Upper lobe of left lung (tissue), 6 donors: ENCODE results near the gene CARS2. TPM values are rescaled to one million over a fixed set of nuclear protein-coding genes. Genes with fewer than 3 reads are reported as not detected.
"Not testable (repeated sequence)": the region's sequence is repeated elsewhere in the genome, so short reads cannot be mapped to it uniquely, and the experiment has no call there.

Experiments used
- ATAC-seq, 2 donors: fragments of 200-7000 bp; cut with Tn5 transposase; one replicate each; pipeline ENCODE4 v1.9.1; 2022; ENCODE audit warnings: mild to moderate bottlenecking in 2 of 2, moderate library complexity in 2 of 2; ENCODE audit not compliant: low FRiP score in 2 of 2
- DNase-seq, 2 donors: peaks; one replicate each; pipeline ENCODE4 v3.0.0-alpha.2; 2019 to 2020
- H3K27ac ChIP-seq, 4 donors: fragments of 200-600 bp; sonication (generic); one replicate each; pipeline ENCODE4 v1.5.1; 2016 to 2019
- H3K27me3 ChIP-seq, 4 donors: fragments of 200-600 bp; sonication (generic); one replicate each; pipeline ENCODE4 v1.5.1; 2017 to 2019
- H3K36me3 ChIP-seq, 4 donors: fragments of 200-600 bp; sonication (generic); one replicate each; pipeline ENCODE4 v1.5.1; 2016 to 2019
- H3K4me1 ChIP-seq, 4 donors: fragments of 200-600 bp; sonication (generic); one replicate each; pipeline ENCODE4 v1.5.1; 2018 to 2019
- H3K4me3 ChIP-seq, 4 donors: fragments of 200-600 bp; sonication (generic); one replicate each; pipeline ENCODE4 v1.5.1; 2017 to 2019; ENCODE audit warnings: mild to moderate bottlenecking in 2 of 4, moderate library complexity in 1 of 4
- H3K9me3 ChIP-seq, 4 donors: fragments of 200-600 bp; sonication (generic); one replicate each; pipeline ENCODE4 v1.5.1; 2018 to 2019
- EP300 ChIP-seq, 4 donors: sonication (generic); formaldehyde crosslinking; IDR thresholded peaks; one replicate each; pipeline ENCODE4 v1.5.1; 2017; ENCODE audit warnings: antibody characterized with exemption in 4 of 4, control low read depth in 2 of 4
- POLR2A ChIP-seq, 4 donors: fragments of 450-650 bp; IDR thresholded peaks; one replicate each; pipeline ENCODE4 v1.5.1; 2016 to 2017; ENCODE audit warnings: antibody characterized with exemption in 4 of 4, mild to moderate bottlenecking in 2 of 4
- POLR2AphosphoS5 ChIP-seq, 2 donors: sonication (generic); formaldehyde crosslinking; IDR thresholded peaks; one replicate each; pipeline ENCODE4 v1.5.1; 2017; ENCODE audit warnings: antibody characterized with exemption in 2 of 2
- WGBS, 2 donors: methylation state at CpG; one replicate each; pipeline ENCODE4 v1.1.5; 2017 to 2018; 5-methylcytosine and 5-hydroxymethylcytosine counted together
- total RNA-seq, 6 donors: library from RNA; depleted of rRNA in 4 of 6; stranded (reverse); fragments of >200 nt in 4 of 6; gene quantifications; one replicate each; pipeline versions ENCODE4 v1.1.0 to v1.2.1, GENCODE V29; 2016 to 2021
- TF ChIP-seq, protein P1 (sequence below), 6 experiments: fragments of 450-650 bp in 4 of 6; fragments of 200-600 bp in 2 of 6; sonication (generic) in 2 of 6; IDR thresholded peaks; one replicate each; pipeline ENCODE4 v1.5.1; 2016 to 2019; ENCODE audit warnings: antibody characterized with exemption in 6 of 6
- donor health status: DM: no; HTN: no; CAD: no; lungs with moderate emphysema.
- donor health status: DM: no; HTN: yes; CAD: no; lungs with severe emphysema.

CARS2 gene
- total RNA-seq, 6 donors from 2014 or later = 53.2 to 107 (median 63.0) TPM

DNA sequence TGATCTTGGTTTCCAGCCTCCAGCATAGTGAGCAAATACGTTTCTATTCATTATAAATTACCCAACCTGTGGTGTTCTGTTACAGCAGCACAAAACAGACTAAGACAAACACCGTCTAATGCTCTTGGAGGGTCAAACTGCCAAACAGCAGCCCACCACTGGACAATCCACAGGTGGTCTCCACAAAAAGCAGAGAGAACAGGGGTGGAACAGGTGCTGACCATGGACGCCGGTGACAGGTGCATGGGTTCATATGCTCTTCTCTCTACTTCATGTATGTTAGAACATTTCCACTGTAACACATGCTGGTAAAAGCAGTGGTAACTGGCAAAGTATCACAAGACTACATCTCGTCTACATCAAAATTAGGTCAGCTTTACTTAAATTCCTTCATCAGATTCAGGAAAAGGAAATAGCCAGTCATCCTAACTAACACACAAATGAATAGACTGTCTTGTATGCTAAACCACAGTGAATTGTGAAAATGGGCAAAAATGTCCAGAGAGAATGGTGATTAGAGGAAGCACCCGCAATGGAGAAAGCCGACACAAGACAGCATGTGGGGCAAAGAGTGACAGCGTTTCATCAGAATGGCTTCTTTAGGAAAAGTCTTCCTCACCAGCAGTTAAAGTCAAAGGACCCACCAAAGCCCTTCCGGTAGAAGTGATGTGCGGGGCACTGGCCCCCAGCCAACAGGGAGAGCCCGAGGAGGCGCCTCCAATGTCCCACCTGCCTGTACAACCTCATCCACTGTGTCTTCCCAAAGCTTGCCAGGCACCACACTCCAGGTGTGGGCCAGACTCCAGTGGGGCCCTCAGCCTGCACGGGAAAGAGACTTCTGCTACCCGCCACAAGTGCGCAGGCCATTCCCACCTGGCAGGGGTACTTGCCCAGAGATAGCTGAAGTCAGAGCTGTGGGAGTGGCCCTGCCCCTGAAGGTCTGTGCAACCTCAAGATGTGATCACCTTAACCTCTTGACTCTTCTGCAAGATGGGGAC, 6.5 kb downstream of the CARS2 start:
- DNase-seq = no peak
- peaks cover 15 to 32% (median 20%) of the 10 kb centered on the region in 4 donors for H3K4me1 ChIP-seq
- ATAC-seq = peak in 1 of 2 donors; percentile 44
- WGBS, 2 donors = 72 to 81% methylated on average over 11 to 15 of the region's 15 CpGs
- peaks cover 6 to 73% (median 33%) of the 10 kb centered on the region in 4 donors for H3K36me3 ChIP-seq
- no peaks in the 10 kb centered on the region for H3K9me3 ChIP-seq
- H3K27me3 ChIP-seq = no peaks in the 10 kb centered on the region
- no peak overlapping the region for H3K4me3 ChIP-seq
- no peak for TF ChIP-seq EP300 (IDR thresholded peaks at IDR 0.05)
- TF ChIP-seq, protein P1, sequence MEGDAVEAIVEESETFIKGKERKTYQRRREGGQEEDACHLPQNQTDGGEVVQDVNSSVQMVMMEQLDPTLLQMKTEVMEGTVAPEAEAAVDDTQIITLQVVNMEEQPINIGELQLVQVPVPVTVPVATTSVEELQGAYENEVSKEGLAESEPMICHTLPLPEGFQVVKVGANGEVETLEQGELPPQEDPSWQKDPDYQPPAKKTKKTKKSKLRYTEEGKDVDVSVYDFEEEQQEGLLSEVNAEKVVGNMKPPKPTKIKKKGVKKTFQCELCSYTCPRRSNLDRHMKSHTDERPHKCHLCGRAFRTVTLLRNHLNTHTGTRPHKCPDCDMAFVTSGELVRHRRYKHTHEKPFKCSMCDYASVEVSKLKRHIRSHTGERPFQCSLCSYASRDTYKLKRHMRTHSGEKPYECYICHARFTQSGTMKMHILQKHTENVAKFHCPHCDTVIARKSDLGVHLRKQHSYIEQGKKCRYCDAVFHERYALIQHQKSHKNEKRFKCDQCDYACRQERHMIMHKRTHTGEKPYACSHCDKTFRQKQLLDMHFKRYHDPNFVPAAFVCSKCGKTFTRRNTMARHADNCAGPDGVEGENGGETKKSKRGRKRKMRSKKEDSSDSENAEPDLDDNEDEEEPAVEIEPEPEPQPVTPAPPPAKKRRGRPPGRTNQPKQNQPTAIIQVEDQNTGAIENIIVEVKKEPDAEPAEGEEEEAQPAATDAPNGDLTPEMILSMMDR (IDR thresholded peaks at IDR 0.05) = no peak
- TF ChIP-seq POLR2A (IDR thresholded peaks at IDR 0.05) = no peak
- peak overlapping the region; percentile 35 to 63 (median 45) for H3K27ac ChIP-seq

DNA sequence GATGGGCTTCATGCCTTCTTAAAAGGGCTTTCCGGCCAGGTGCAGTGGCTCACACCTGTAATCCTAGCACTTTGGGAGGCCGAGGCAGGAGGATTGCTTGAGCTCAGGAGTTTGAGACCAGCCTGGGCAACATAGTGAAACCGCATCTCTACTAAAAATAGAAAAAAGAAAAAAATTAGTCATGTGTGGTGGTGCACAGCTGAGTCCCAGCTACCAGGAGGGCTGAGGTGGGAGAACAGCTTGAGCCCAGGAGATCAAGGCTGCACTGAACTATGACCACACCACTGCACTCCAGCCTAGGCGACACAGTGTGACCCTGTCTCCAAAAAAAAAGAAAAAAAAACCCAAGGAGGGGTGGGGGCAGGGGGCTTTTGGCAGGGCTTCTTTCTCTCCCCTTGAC, 7.2 kb downstream of the CARS2 start:
- ATAC-seq (no peak), DNase-seq (no peak)
- Histone ChIP-seq H3K27me3 (no peaks in the 10 kb centered on the region), H3K9me3 (no peaks in the 10 kb centered on the region), H3K4me1 (peaks cover 10 to 25% (median 16%) of the 10 kb centered on the region in 4 donors), H3K36me3 (peaks cover 6 to 80% (median 35%) of the 10 kb centered on the region in 4 donors), H3K4me3 (no peak overlapping the region), H3K27ac (peak overlapping the region; percentile 24 to 63 (median 42))
- no peak for TF ChIP-seq EP300 (IDR thresholded peaks at IDR 0.05)
- TF ChIP-seq POLR2AphosphoS5 (IDR thresholded peaks at IDR 0.05) = no peak
- TF ChIP-seq, protein P1 (IDR thresholded peaks at IDR 0.05) = no peak
- no peak for TF ChIP-seq POLR2A (IDR thresholded peaks at IDR 0.05)
- 81 to 91% methylated on average over 4 of the region's 4 CpGs for WGBS, 2 donors

DNA sequence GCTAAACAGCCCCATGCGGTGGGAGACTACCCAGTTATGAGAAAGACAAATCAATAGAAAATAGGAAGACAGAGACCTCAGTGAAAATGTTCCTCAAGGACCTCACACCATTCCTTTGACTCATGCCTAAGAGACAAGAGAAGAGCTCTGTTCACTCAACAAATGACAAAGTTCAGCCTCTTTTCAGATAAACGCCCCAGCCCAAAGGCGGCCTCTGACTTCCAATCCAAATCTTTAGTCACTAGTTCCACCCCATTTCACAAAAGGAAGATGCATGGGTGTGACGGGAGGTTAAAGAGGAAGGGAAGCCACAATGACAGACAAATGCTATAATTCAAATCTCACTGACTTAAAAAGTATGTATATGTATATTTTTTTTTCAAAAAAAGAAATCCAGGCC, 8.1 kb downstream of the CARS2 start:
- ATAC-seq = no peak
- Histone ChIP-seq H3K36me3 (peaks cover 6 to 86% (median 35%) of the 10 kb centered on the region in 4 donors), H3K27ac (peak overlapping the region in 1 of 4 donors; percentile 63)

DNA sequence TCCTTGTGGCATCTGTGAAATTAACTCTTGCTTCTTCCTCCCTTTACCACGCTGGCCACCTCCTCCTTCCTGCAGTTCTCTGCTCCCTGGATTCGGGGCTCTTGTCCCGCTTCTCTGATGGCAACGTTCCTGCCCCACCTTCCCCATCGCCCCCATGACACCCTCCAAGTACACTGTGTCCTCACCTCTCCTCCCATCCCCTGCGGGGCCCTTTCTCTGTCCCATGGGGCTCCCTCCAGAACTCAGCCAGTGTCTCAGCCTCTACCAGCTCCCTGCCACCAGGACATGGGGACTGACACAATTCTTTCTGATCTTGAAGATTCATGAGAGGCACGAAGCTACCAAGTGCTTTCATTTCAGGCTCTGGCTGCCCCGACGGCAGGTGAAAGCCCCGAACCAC, 9.1 kb downstream of the CARS2 start:
- DNase-seq = no peak
- no peak for TF ChIP-seq POLR2A (IDR thresholded peaks at IDR 0.05)
- TF ChIP-seq EP300 (IDR thresholded peaks at IDR 0.05) = no peak
- TF ChIP-seq, protein P1 (IDR thresholded peaks at IDR 0.05) = no peak
- no peak for TF ChIP-seq POLR2AphosphoS5 (IDR thresholded peaks at IDR 0.05)
- no peaks in the 10 kb centered on the region for H3K27me3 ChIP-seq
- no peak for ATAC-seq
- H3K4me1 ChIP-seq = peaks cover 3 to 13% (median 7%) of the 10 kb centered on the region in 4 donors
- WGBS, 2 donors = 87 to 90% methylated on average over 10 of the region's 10 CpGs
- H3K36me3 ChIP-seq = peaks cover 6 to 85% (median 35%) of the 10 kb centered on the region in 4 donors
- no peak overlapping the region for H3K4me3 ChIP-seq
- H3K9me3 ChIP-seq = no peaks in the 10 kb centered on the region
- no peak overlapping the region for H3K27ac ChIP-seq

More for the DNA sequence above, 8.1 kb downstream of the CARS2 start:
- Histone ChIP-seq H3K4me1 (peaks cover 3 to 16% (median 10%) of the 10 kb centered on the region in 4 donors), H3K9me3 (no peaks in the 10 kb centered on the region), H3K4me3 (no peak overlapping the region), H3K27me3 (no peaks in the 10 kb centered on the region)
- no peak for DNase-seq
- 62 to 80% methylated on average over 4 of the region's 4 CpGs for WGBS, 2 donors
- TF ChIP-seq POLR2AphosphoS5 (IDR thresholded peaks at IDR 0.05) = no peak
- TF ChIP-seq, protein P1 (IDR thresholded peaks at IDR 0.05) = no peak

DNA sequence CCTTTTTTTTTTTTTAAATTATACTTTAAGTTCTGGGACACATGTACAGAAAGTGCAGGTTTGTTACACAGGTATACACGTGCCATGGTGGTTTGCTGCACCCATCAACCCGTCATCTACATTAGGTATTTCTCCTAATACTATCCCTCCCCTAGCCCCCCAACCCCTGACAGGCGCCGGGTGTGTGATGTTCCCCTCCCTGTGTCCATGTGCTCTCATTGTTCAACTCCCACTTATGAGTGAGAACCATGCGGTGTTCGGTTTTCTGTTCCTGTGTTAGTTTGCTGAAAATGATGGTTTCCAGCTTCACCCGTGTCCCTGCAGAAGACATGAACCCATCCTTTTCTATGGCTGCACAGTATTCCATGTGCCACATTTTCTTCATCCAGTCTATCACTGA, 10.1 kb downstream of the CARS2 start:
- not testable (repeated sequence) for H3K9me3 ChIP-seq, H3K27me3 ChIP-seq, DNase-seq, ATAC-seq, H3K4me3 ChIP-seq, H3K27ac ChIP-seq
- 93 to 94% methylated on average over 7 of the region's 7 CpGs for WGBS, 2 donors
- Histone ChIP-seq H3K4me1 (peaks cover 3 to 13% (median 7%) of the 10 kb centered on the region in 4 donors), H3K36me3 (peaks cover 5 to 85% (median 32%) of the 10 kb centered on the region in 4 donors)
